Activated B cell treated with CpG ODN at 0.5 μM for 24 hours (primary cell): Measurements from ENCODE around the gene CFAP58. TPM values are rescaled to one million over a fixed set of nuclear protein-coding genes. Genes with fewer than 3 reads are reported as not detected.

Experiments used
- ATAC-seq: fragments of 200-7000 bp; cut with Tn5 transposase; one replicate; pipeline ENCODE4 v1.10.0; 2021; ENCODE audit warnings: low read depth, mild to moderate bottlenecking, moderate library complexity
- CTCF ChIA-PET: fragments of 350-600 bp; sonication (Branson Sonifier 250); formaldehyde crosslinking; loops from one replicate; lab custom pipeline; 2021; ENCODE audit warnings: antibody characterized with exemption; lab: Charles Lee
- POLR2A ChIA-PET: fragments of 350-600 bp; sonication (Branson Sonifier 250); formaldehyde crosslinking; loops from one replicate; lab custom pipeline; 2021; ENCODE audit warnings: antibody characterized with exemption; lab: Charles Lee
- DNase-seq: peaks from one replicate; pipeline ENCODE4 v3.0.0; 2022
- H3K27ac Mint-ChIP-seq: one replicate; pipeline ENCODE4 v1.8.0; 2020; ENCODE audit warnings: mixed read lengths
- H3K27me3 Mint-ChIP-seq: one replicate; pipeline ENCODE4 v1.8.0; 2021; ENCODE audit warnings: mixed read lengths
- H3K36me3 Mint-ChIP-seq: one replicate; pipeline ENCODE4 v1.8.0; 2021; ENCODE audit warnings: low read depth, mixed read lengths
- H3K4me1 Mint-ChIP-seq: one replicate; pipeline ENCODE4 v1.8.0; 2021; ENCODE audit warnings: mixed read lengths
- H3K4me3 Mint-ChIP-seq: one replicate; pipeline ENCODE4 v1.8.0; 2020; ENCODE audit warnings: mild to moderate bottlenecking, mixed read lengths
- H3K9me3 Mint-ChIP-seq: one replicate; pipeline ENCODE4 v1.8.0; 2020; ENCODE audit warnings: mixed read lengths
- CTCF ChIP-seq: fragments of 200-600 bp; IDR thresholded peaks from one replicate; pipeline ENCODE4 v1.8.0; 2022; ENCODE audit warnings: antibody characterized with exemption, mild to moderate bottlenecking
- intact Hi-C: fragments of 100-400 bp; cut with micrococcal nuclease; formaldehyde crosslinking; loops from one replicate; pipeline ENCODE4 v1.15.1; 2024
- total RNA-seq: library from RNA; stranded (reverse); gene quantifications from 2 replicates; pipeline ENCODE4 v1.2.3, GENCODE V29; 2022

CFAP58 gene
- total RNA-seq, 1 donor from 2014 or later = not detected

GRCh38 chr10:104487794-104488438 is 134.3 kb downstream of the CFAP58 start:
- H3K4me1 Mint-ChIP-seq = no peaks in the 10 kb centered on the region
- intact Hi-C loops = no loop called here
- no peak overlapping the region for H3K4me3 Mint-ChIP-seq
- H3K36me3 Mint-ChIP-seq = no peaks in the 10 kb centered on the region
- DNase-seq (no peak), ATAC-seq (no peak)
- H3K9me3 Mint-ChIP-seq = peaks cover 2% of the 10 kb centered on the region
- no peak overlapping the region for H3K27ac Mint-ChIP-seq
- POLR2A ChIA-PET = no interaction called here
- CTCF ChIA-PET = no interaction called here
- TF ChIP-seq CTCF = no peak
- H3K27me3 Mint-ChIP-seq = peaks cover 22% of the 10 kb centered on the region

- H3K4me3 Mint-ChIP-seq = no peak overlapping the region
- ChIA-PET POLR2A (no interaction called here), CTCF (no interaction called here)
- no peak for TF ChIP-seq CTCF
- H3K27ac Mint-ChIP-seq = no peak overlapping the region
- no peak for DNase-seq
- no peaks in the 10 kb centered on the region for H3K4me1 Mint-ChIP-seq
- intact Hi-C loops = no loop called here
- no peaks in the 10 kb centered on the region for H3K36me3 Mint-ChIP-seq
- H3K9me3 Mint-ChIP-seq = peaks cover 2% of the 10 kb centered on the region
- no peak for ATAC-seq
- peaks cover 18% of the 10 kb centered on the region for H3K27me3 Mint-ChIP-seq
These were observed 134.8 kb downstream of the CFAP58 start for GRCh38 chr10:104488439-104488832.

GRCh38 chr10:104492329-104492940 is 138.8 kb downstream of the CFAP58 start:
- intact Hi-C loops = no loop called here
- no peak overlapping the region for H3K4me3 Mint-ChIP-seq
- ChIA-PET CTCF (no interaction called here), POLR2A (no interaction called here)
- no peaks in the 10 kb centered on the region for H3K36me3 Mint-ChIP-seq
- peaks cover 2% of the 10 kb centered on the region for H3K9me3 Mint-ChIP-seq
- TF ChIP-seq CTCF = no peak
- ATAC-seq (no peak), DNase-seq (no peak)
- H3K27me3 Mint-ChIP-seq = peaks cover 4% of the 10 kb centered on the region
- H3K27ac Mint-ChIP-seq = no peak overlapping the region
- no peaks in the 10 kb centered on the region for H3K4me1 Mint-ChIP-seq

GRCh38 chr10:104498347-104499081 is 144.9 kb downstream of the CFAP58 start:
- Mint-ChIP-seq H3K36me3 (no peaks in the 10 kb centered on the region), H3K27me3 (peaks cover 2% of the 10 kb centered on the region), H3K4me1 (no peaks in the 10 kb centered on the region), H3K9me3 (peaks cover 2% of the 10 kb centered on the region), H3K27ac (no peak overlapping the region), H3K4me3 (no peak overlapping the region)
- ATAC-seq = no peak
- TF ChIP-seq CTCF = no peak
- intact Hi-C loops = no loop called here
- CTCF ChIA-PET = no interaction called here
- POLR2A ChIA-PET = no interaction called here
- DNase-seq = no peak

GRCh38 chr10:104501449-104501848 is 147.8 kb downstream of the CFAP58 start:
- CTCF ChIA-PET = no interaction called here

More at GRCh38 chr10:104501449-104501848, 147.8 kb downstream of the CFAP58 start:
- Mint-ChIP-seq H3K27ac (no peak overlapping the region), H3K27me3 (no peaks in the 10 kb centered on the region), H3K4me3 (no peak overlapping the region), H3K9me3 (no peaks in the 10 kb centered on the region), H3K36me3 (no peaks in the 10 kb centered on the region), H3K4me1 (no peaks in the 10 kb centered on the region)
- POLR2A ChIA-PET = no interaction called here
- no peak for TF ChIP-seq CTCF
- ATAC-seq (no peak), DNase-seq (no peak)
- intact Hi-C loops = no loop called here
